ENCODE measurements around the gene PDE8B. TPM values are rescaled to one million over a fixed set of nuclear protein-coding genes. Genes with fewer than 3 reads are reported as not detected.

The PDE8B gene
- total RNA-seq, 1 donor = not detected

GRCh38 chr5:77437194-77437593, 226.7 kb downstream of the PDE8B start:
- DNase-seq (ENCODE audit: low read depth) = no peak
- H3K4me3 ChIP-seq (ENCODE audit: low read depth, low read length) = no peak overlapping the region
- TF ChIP-seq, protein P1, sequence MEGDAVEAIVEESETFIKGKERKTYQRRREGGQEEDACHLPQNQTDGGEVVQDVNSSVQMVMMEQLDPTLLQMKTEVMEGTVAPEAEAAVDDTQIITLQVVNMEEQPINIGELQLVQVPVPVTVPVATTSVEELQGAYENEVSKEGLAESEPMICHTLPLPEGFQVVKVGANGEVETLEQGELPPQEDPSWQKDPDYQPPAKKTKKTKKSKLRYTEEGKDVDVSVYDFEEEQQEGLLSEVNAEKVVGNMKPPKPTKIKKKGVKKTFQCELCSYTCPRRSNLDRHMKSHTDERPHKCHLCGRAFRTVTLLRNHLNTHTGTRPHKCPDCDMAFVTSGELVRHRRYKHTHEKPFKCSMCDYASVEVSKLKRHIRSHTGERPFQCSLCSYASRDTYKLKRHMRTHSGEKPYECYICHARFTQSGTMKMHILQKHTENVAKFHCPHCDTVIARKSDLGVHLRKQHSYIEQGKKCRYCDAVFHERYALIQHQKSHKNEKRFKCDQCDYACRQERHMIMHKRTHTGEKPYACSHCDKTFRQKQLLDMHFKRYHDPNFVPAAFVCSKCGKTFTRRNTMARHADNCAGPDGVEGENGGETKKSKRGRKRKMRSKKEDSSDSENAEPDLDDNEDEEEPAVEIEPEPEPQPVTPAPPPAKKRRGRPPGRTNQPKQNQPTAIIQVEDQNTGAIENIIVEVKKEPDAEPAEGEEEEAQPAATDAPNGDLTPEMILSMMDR (IDR thresholded peaks at IDR 0.05; ENCODE audit: insufficient read depth, low read length) = no peak

DNA sequence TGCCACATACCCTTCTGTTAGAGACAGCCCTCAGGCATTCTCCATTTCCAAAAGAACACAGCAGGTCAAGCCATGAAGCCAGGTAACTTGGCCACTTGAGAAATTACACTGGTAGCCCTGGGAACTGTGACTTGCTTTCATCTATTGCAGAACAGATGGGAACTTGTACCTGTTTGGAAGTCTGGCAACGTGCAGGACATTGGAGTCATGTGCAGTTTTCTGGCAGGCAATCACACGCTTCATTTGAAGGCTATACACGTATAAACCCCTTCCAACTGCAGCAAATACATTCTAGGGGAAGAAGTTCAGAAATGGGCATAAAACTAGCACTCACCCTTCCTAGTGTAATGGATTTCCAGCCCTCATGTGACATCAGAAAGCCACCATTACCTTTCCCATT, 227.6 kb downstream of the PDE8B start:
- no peak for DNase-seq (ENCODE audit: low read depth)
- H3K4me3 ChIP-seq (ENCODE audit: low read depth, low read length) = no peak overlapping the region
- TF ChIP-seq, protein P1 (IDR thresholded peaks at IDR 0.05; ENCODE audit: insufficient read depth, low read length) = no peak

DNA sequence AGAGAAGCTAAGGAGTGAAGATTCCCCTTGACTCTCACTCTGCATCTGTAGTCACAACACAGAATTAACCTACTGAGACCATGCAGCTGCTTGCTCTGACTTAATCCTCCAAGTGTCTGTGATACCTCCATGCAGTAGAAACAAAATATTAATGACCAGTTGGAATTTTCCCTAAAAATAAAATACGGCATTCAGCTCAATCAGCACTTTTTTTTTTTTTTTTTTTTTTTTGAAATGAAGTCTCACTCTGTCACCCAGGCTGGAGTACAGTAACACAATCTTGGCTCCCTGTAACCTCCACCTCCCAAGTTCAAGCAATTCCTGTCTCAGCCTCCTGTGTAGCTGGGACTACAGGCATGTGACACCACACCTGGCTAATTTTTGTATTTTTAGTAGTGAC, 233.2 kb downstream of the PDE8B start:
- no peak for DNase-seq (ENCODE audit: low read depth)
- TF ChIP-seq, protein P1 (IDR thresholded peaks at IDR 0.05; ENCODE audit: insufficient read depth, low read length) = no peak
- H3K4me3 ChIP-seq (ENCODE audit: low read depth, low read length) = no peak overlapping the region

GRCh38 chr5:77444356-77444755, 233.9 kb downstream of the PDE8B start:
- DNase-seq (ENCODE audit: low read depth) = no peak
- TF ChIP-seq, protein P1 (IDR thresholded peaks at IDR 0.05; ENCODE audit: insufficient read depth, low read length) = no peak
- H3K4me3 ChIP-seq (ENCODE audit: low read depth, low read length) = no peak overlapping the region

- TF ChIP-seq, protein P1 (IDR thresholded peaks at IDR 0.05; ENCODE audit: insufficient read depth, low read length) = no peak
- DNase-seq (ENCODE audit: low read depth) = no peak
- H3K4me3 ChIP-seq (ENCODE audit: low read depth, low read length) = no peak overlapping the region
Observed at GRCh38 chr5:77448831-77449230, 238.4 kb downstream of the PDE8B start.

- TF ChIP-seq, protein P1 (IDR thresholded peaks at IDR 0.05; ENCODE audit: insufficient read depth, low read length) = no peak
- no peak for DNase-seq (ENCODE audit: low read depth)
Observed at GRCh38 chr5:77449277-77449676, 238.8 kb downstream of the PDE8B start.

GRCh38 chr5:77449981-77450380, 239.5 kb downstream of the PDE8B start:
- TF ChIP-seq, protein P1 (IDR thresholded peaks at IDR 0.05; ENCODE audit: insufficient read depth, low read length) = no peak
- DNase-seq (ENCODE audit: low read depth) = peak; percentile 14
- no peak overlapping the region for H3K4me3 ChIP-seq (ENCODE audit: low read depth, low read length)

More at GRCh38 chr5:77449277-77449676, 238.8 kb downstream of the PDE8B start:
- no peak overlapping the region for H3K4me3 ChIP-seq (ENCODE audit: low read depth, low read length)

Data from fibroblast of the aortic adventitia (primary cell).